Esophagus muscularis mucosa (tissue), 4 donors: ENCODE measurements around the gene C3orf22. TPM values are rescaled to one million over a fixed set of nuclear protein-coding genes. Genes with fewer than 3 reads are reported as not detected.
"Not testable (repeated sequence)": the region's sequence is repeated elsewhere in the genome, so short reads cannot be mapped to it uniquely, and the experiment has no call there.

Experiments
- DNase-seq: peaks from one replicate; pipeline ENCODE4 v3.0.0-alpha.2; 2017; ENCODE audit errors: extremely low spot score
- H3K27ac ChIP-seq, 4 donors: fragments of 200-600 bp; sonication (generic); replicated peaks in 1 of 4; 1 replicate in 3 of 4; 2 replicates in 1 of 4; pipeline ENCODE4 v1.5.1; 2016 to 2019; ENCODE audit warnings: mild to moderate bottlenecking in 1 of 4
- H3K27me3 ChIP-seq, 4 donors: fragments of 200-600 bp; sonication (generic); one replicate each; pipeline versions ENCODE4 v1.5.1 to v1.6.0; 2016 to 2019
- H3K36me3 ChIP-seq, 4 donors: fragments of 200-600 bp; sonication (generic); one replicate each; pipeline ENCODE4 v1.5.1; 2016 to 2019
- H3K4me1 ChIP-seq, 4 donors: fragments of 200-600 bp; sonication (generic); one replicate each; pipeline ENCODE4 v1.5.1; 2016 to 2019
- H3K4me3 ChIP-seq, 4 donors: fragments of 200-600 bp; sonication (generic); 1 replicate in 2 of 4; 2 replicates in 2 of 4; pipeline ENCODE4 v1.5.1; 2016 to 2019; ENCODE audit warnings: mild to moderate bottlenecking in 4 of 4, moderate library complexity in 1 of 4
- H3K9me3 ChIP-seq, 4 donors: fragments of 200-600 bp; sonication (generic); 1 replicate in 3 of 4; 2 replicates in 1 of 4; pipeline ENCODE4 v1.5.1; 2016 to 2019
- EP300 ChIP-seq: sonication (generic); formaldehyde crosslinking; IDR thresholded peaks from one replicate; pipeline ENCODE4 v1.6.1; 2017; ENCODE audit warnings: antibody characterized with exemption
- POLR2A ChIP-seq: fragments of 450-650 bp; IDR thresholded peaks from one replicate; pipeline ENCODE4 v1.6.1; 2017; ENCODE audit warnings: antibody characterized with exemption, moderate library complexity, mild to moderate bottlenecking, low read depth
- POLR2AphosphoS5 ChIP-seq, 2 donors: sonication (generic); formaldehyde crosslinking; IDR thresholded peaks; one replicate each; pipeline ENCODE4 v1.6.1; 2017; ENCODE audit warnings: antibody characterized with exemption in 2 of 2
- WGBS: methylation state at CpG from one replicate; pipeline ENCODE4 v1.1.5; 2018; 5-methylcytosine and 5-hydroxymethylcytosine counted together
- intact Hi-C: fragments of 100-400 bp; cut with DNase I; formaldehyde crosslinking; loops from one replicate; pipeline ENCODE4 v1.15.1; 2023
- total RNA-seq, 4 donors: library from RNA; depleted of rRNA; stranded (reverse); fragments of >200 nt; gene quantifications; one replicate each; pipeline versions ENCODE4 v1.1.0 to v1.2.1, GENCODE V29; 2016
- TF ChIP-seq, protein P1 (sequence below), 3 experiments: fragments of 200-600 bp in 2 of 3; fragments of 450-650 bp in 1 of 3; sonication (generic) in 2 of 3; IDR thresholded peaks; one replicate each; pipeline ENCODE4 v1.5.1; 2017 to 2019; ENCODE audit warnings: antibody characterized with exemption in 3 of 3, mild to moderate bottlenecking in 2 of 3, moderate library complexity in 1 of 3

Gene C3orf22
- total RNA-seq, 4 donors from 2014 or later: not detected

DNA sequence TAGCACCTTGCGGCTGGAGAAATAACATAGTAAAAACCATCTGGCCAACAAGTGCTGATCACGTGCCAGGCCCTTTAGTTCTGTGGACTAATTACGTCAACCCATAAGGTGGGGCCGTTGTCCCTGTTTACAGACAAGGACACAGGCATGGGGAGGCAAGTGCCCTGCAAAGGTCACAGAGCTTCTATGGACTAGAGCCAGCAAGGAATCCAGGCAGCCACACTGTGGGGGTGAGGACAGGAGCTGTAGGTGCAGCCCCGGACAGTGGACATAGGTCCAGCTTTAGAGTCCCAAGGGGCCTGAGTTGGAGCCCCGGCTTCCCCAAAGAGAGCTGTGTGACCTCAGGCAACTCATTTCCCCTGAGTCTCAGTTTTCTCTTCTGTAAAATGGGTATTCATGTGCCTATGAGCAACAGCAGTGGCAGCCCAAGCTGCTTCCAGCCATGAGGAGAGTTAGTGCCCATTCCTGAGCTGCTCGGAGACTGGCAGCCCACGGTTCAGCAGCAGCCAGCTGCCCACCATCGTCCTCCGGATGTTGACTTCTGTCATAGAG is 20.9 kb downstream of the C3orf22 start:
- Histone ChIP-seq H3K4me1 (peaks cover 5 to 14% (median 9%) of the 10 kb centered on the region in 4 donors), H3K9me3 (no peaks in the 10 kb centered on the region), H3K36me3 (no peaks in the 10 kb centered on the region), H3K27ac (no peak overlapping the region), H3K4me3 (no peak overlapping the region), H3K27me3 (peaks cover 0 to 71% (median 9%) of the 10 kb centered on the region in 4 donors)
- 86% methylated on average over 6 of the region's 10 CpGs for WGBS
- TF ChIP-seq POLR2AphosphoS5 (IDR thresholded peaks at IDR 0.05) (no peak), POLR2A (no peak), EP300 (no peak)
- TF ChIP-seq, protein P1, sequence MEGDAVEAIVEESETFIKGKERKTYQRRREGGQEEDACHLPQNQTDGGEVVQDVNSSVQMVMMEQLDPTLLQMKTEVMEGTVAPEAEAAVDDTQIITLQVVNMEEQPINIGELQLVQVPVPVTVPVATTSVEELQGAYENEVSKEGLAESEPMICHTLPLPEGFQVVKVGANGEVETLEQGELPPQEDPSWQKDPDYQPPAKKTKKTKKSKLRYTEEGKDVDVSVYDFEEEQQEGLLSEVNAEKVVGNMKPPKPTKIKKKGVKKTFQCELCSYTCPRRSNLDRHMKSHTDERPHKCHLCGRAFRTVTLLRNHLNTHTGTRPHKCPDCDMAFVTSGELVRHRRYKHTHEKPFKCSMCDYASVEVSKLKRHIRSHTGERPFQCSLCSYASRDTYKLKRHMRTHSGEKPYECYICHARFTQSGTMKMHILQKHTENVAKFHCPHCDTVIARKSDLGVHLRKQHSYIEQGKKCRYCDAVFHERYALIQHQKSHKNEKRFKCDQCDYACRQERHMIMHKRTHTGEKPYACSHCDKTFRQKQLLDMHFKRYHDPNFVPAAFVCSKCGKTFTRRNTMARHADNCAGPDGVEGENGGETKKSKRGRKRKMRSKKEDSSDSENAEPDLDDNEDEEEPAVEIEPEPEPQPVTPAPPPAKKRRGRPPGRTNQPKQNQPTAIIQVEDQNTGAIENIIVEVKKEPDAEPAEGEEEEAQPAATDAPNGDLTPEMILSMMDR (IDR thresholded peaks at IDR 0.05): no peak
- DNase-seq: no peak
- intact Hi-C loops: no loop called here

DNA sequence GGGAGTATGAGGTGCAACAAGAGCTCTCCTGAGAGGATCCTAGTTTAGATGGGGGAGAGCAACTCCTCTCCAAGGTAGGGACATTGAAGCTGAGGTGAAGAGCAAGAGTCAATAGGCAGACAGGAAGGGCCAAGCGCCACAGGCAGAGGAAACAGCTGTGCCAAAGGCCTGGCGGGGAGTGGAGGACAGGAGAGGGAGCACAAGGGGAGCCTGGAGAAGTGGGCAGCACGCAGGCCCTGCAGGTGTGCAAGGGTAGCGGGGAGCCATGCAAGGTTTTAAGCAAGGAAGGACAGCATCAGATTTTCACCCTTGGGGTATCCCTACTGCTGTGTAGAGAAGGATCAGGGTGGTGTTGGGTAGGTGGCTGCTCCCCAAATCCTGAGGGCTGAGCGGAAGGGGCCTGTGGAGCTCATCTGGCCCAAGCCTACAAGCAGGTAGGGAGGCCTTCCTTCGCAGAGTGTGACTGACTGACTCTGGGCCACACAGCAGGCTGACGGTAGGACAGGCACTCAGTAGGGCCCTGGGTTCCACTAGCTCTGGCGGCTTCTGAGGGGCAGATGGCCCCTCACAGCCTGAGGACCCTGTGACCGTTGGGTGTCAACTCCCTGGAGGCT is 21.5 kb downstream of the C3orf22 start:
- H3K4me1 ChIP-seq: peaks cover 5 to 14% (median 9%) of the 10 kb centered on the region in 4 donors
- no peak overlapping the region for H3K4me3 ChIP-seq
- H3K36me3 ChIP-seq: no peaks in the 10 kb centered on the region
- H3K27me3 ChIP-seq: peaks cover 0 to 65% (median 6%) of the 10 kb centered on the region in 4 donors
- TF ChIP-seq, protein P1 (IDR thresholded peaks at IDR 0.05): no peak
- TF ChIP-seq EP300: no peak
- TF ChIP-seq POLR2AphosphoS5 (IDR thresholded peaks at IDR 0.05): no peak
- no peak for TF ChIP-seq POLR2A
- WGBS: 71% methylated on average over 8 of the region's 9 CpGs
- intact Hi-C loops: no loop called here
- no peak overlapping the region for H3K27ac ChIP-seq
- DNase-seq: no peak
- no peaks in the 10 kb centered on the region for H3K9me3 ChIP-seq

DNA sequence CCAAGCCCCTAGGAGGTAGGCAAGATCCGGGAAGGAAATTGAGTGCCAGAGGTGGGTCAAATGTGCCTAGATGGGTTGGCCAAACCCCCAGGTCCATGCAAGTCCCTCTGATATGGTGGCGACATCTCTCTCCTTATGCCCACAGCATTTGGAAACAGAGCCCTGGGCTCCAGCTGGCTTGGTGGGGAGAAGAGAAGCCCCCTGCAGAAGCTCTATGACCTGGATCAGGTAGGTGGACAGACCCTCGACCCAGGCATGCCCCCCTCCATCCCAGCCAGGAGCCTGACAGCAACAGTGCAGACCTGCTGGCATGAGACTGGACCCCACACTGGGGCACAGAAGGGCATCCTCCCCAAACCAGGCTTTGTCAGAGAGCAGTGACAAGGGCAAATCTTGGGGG is 22.6 kb downstream of the C3orf22 start:
- WGBS: 80% methylated on average over 3 of the region's 3 CpGs
- Histone ChIP-seq H3K27ac (no peak overlapping the region), H3K4me3 (no peak overlapping the region), H3K4me1 (peaks cover 4 to 9% (median 6%) of the 10 kb centered on the region in 4 donors), H3K9me3 (no peaks in the 10 kb centered on the region), H3K36me3 (no peaks in the 10 kb centered on the region), H3K27me3 (peaks cover 0 to 54% (median 0%) of the 10 kb centered on the region in 4 donors)
- intact Hi-C loops: no loop called here
- TF ChIP-seq POLR2AphosphoS5 (IDR thresholded peaks at IDR 0.05) (no peak), POLR2A (no peak), EP300 (no peak)
- TF ChIP-seq, protein P1 (IDR thresholded peaks at IDR 0.05): no peak
- no peak for DNase-seq

DNA sequence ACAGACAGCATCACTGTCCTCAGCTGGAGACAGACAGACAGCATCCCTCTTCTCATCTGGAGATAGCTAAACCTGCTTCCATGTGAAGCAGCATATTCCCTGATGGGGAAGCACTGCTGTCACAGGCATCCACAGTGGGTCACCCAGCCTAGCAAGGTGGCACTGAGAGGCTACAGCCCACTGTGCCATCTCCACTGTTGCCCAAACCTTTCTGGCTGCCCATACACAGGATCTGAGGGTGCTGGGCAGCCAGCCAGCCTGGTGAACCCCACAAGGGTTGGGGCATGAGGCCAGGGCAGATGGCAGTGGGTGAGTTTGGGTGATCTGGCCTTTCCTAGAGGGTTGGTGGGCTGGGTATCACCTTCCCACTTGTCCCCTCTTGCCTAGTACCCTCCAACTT is 23.1 kb downstream of the C3orf22 start:
- no peak overlapping the region for H3K4me3 ChIP-seq
- H3K9me3 ChIP-seq: no peaks in the 10 kb centered on the region
- no peaks in the 10 kb centered on the region for H3K36me3 ChIP-seq
- intact Hi-C loops: no loop called here
- TF ChIP-seq, protein P1 (IDR thresholded peaks at IDR 0.05): no peak
- TF ChIP-seq POLR2AphosphoS5 (IDR thresholded peaks at IDR 0.05) (no peak), POLR2A (no peak)
- DNase-seq: no peak
- H3K27ac ChIP-seq: no peak overlapping the region
- H3K27me3 ChIP-seq: peaks cover 0 to 50% (median 0%) of the 10 kb centered on the region in 4 donors
- peaks cover 0 to 5% (median 2%) of the 10 kb centered on the region in 4 donors for H3K4me1 ChIP-seq

DNA sequence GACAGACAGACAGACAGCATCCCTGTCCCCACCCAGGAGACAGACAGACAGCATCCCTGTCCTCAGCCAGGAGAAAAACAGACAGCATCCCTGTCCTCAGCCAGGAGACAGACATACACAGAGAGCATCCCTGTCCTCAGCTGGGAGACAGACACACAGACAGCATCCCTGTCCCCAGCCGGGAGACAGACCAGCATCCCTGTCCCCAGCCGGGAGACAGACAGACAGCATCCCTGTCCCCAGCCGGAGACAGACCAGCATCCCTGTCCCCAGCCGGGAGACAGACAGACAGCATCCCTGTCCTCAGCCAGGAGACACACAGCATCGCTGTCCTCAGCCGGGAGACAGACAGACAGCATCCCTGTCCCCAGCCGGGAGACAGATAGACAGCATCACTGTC is 24.0 kb downstream of the C3orf22 start:
- WGBS: 80% methylated on average over 3 of the region's 7 CpGs

More for the DNA sequence above, 24.0 kb downstream of the C3orf22 start:
- H3K36me3 ChIP-seq, H3K4me1 ChIP-seq, intact Hi-C loops, H3K4me3 ChIP-seq, DNase-seq, H3K9me3 ChIP-seq, H3K27ac ChIP-seq: not testable (repeated sequence)
- peaks cover 0 to 42% (median 0%) of the 10 kb centered on the region in 4 donors for H3K27me3 ChIP-seq
